Stimulated activated CD8-positive, alpha-beta memory T cell treated with anti-CD3 and anti-CD28 coated beads, Interleukin-15, amount 100 ng/mL, for 48 hours (primary cell): Measurements from ENCODE around the gene GORAB.
A peak's percentile ranks its signal among the peaks of the same experiment; 100 is the strongest.

ENCODE experiments used
- DNase-seq, 2 donors: peaks; one replicate each; pipeline ENCODE4 v3.0.0-alpha.2; 2020; ENCODE audit warnings: low read depth in 2 of 2

The GORAB gene

GRCh38 chr1:170537798-170538503 lies 6.0 kb downstream of the GORAB start:
- DNase-seq = no peak

GRCh38 chr1:170538687-170539086 lies 6.7 kb downstream of the GORAB start:
- no peak for DNase-seq

GRCh38 chr1:170539154-170539553 lies 7.2 kb downstream of the GORAB start:
- no peak for DNase-seq

GRCh38 chr1:170544624-170545023 lies 12.7 kb downstream of the GORAB start:
- no peak for DNase-seq

GRCh38 chr1:170545476-170545875 lies 13.5 kb downstream of the GORAB start:
- no peak for DNase-seq

GRCh38 chr1:170547255-170547654 lies 15.3 kb downstream of the GORAB start:
- DNase-seq = no peak

- DNase-seq = no peak
Observed at GRCh38 chr1:170548497-170548896, 16.5 kb downstream of the GORAB start.

GRCh38 chr1:170555370-170555769 lies 23.4 kb downstream of the GORAB start:
- no peak for DNase-seq

- DNase-seq = no peak
Observed at GRCh38 chr1:170556917-170557316, 25.0 kb downstream of the GORAB start.

GRCh38 chr1:170558731-170559130 lies 26.8 kb downstream of the GORAB start:
- no peak for DNase-seq

GRCh38 chr1:170559166-170559565 lies 27.2 kb downstream of the GORAB start:
- no peak for DNase-seq

- no peak for DNase-seq
Observed at GRCh38 chr1:170560681-170561285, 28.8 kb downstream of the GORAB start.

GRCh38 chr1:170562646-170563338 lies 30.8 kb downstream of the GORAB start:
- DNase-seq = peak in 1 of 2 donors; percentile 10

- DNase-seq = no peak
Observed at GRCh38 chr1:170567214-170567613, 35.2 kb downstream of the GORAB start.

- no peak for DNase-seq
Observed at GRCh38 chr1:170568197-170568596, 36.2 kb downstream of the GORAB start.

GRCh38 chr1:170576980-170577379 lies 45.0 kb downstream of the GORAB start:
- no peak for DNase-seq

- DNase-seq = no peak
Observed at GRCh38 chr1:170578359-170578758, 46.4 kb downstream of the GORAB start.

GRCh38 chr1:170580636-170581440 lies 48.9 kb downstream of the GORAB start:
- no peak for DNase-seq

- no peak for DNase-seq
Observed at GRCh38 chr1:170583186-170583585, 51.2 kb downstream of the GORAB start.

GRCh38 chr1:170586321-170587252 lies 54.6 kb downstream of the GORAB start:
- DNase-seq = no peak

GRCh38 chr1:170587253-170587593 lies 55.3 kb downstream of the GORAB start:
- DNase-seq = no peak
